ENCODE results near the gene GTF2A1L. TPM values are rescaled to one million over a fixed set of nuclear protein-coding genes. Genes with fewer than 3 reads are reported as not detected.

Gene GTF2A1L
- total and polyA plus RNA-seq, 3 donors from 2014 or later = 24.4 to 99.0 (median 36.1) TPM

GRCh38 chr2:48711343-48711742 lies 93.7 kb downstream of the GTF2A1L start:
- no peaks in the 10 kb centered on the region for H3K36me3 ChIP-seq (ENCODE audit: low read depth, missing control alignments)
- H3K9me3 ChIP-seq = no peaks in the 10 kb centered on the region
- no peak overlapping the region for H3K27ac ChIP-seq
- WGBS, 2 donors = 41 to 60% methylated on average over 4 of the region's 4 CpGs
- H3K4me1 ChIP-seq = no peaks in the 10 kb centered on the region
- H3K27me3 ChIP-seq = no peaks in the 10 kb centered on the region
- intact Hi-C loops (cut with DNase I; ENCODE audit: low total_unique reads) = no loop called here
- no peak for DNase-seq
- TF ChIP-seq POLR2A (IDR thresholded peaks at IDR 0.05) = no peak
- H3K4me3 ChIP-seq = no peak overlapping the region

- Histone ChIP-seq H3K36me3 (ENCODE audit: low read depth, missing control alignments) (no peaks in the 10 kb centered on the region), H3K4me1 (no peaks in the 10 kb centered on the region), H3K27ac (no peak overlapping the region), H3K9me3 (no peaks in the 10 kb centered on the region), H3K27me3 (no peaks in the 10 kb centered on the region), H3K4me3 (no peak overlapping the region)
- DNase-seq = no peak
- TF ChIP-seq POLR2A (IDR thresholded peaks at IDR 0.05) (no peak), CTCF (IDR thresholded peaks at IDR 0.05) (no peak)
- 75 to 84% methylated on average over 2 of the region's 2 CpGs for WGBS, 2 donors
- intact Hi-C loops (cut with DNase I; ENCODE audit: low total_unique reads) = no loop called here
Observed at GRCh38 chr2:48712151-48712550, 94.5 kb downstream of the GTF2A1L start.

GRCh38 chr2:48713647-48714046 lies 96.0 kb downstream of the GTF2A1L start:
- intact Hi-C loops (cut with DNase I; ENCODE audit: low total_unique reads) = no loop called here
- Histone ChIP-seq H3K27ac (no peak overlapping the region), H3K36me3 (ENCODE audit: low read depth, missing control alignments) (no peaks in the 10 kb centered on the region), H3K27me3 (no peaks in the 10 kb centered on the region), H3K4me1 (no peaks in the 10 kb centered on the region), H3K9me3 (no peaks in the 10 kb centered on the region), H3K4me3 (no peak overlapping the region)
- no peak for TF ChIP-seq CTCF (IDR thresholded peaks at IDR 0.05)
- no peak for TF ChIP-seq POLR2A (IDR thresholded peaks at IDR 0.05)
- DNase-seq = no peak
- WGBS, 2 donors = 85% methylated on average over 1 of the region's 1 CpG

- H3K36me3 ChIP-seq (ENCODE audit: low read depth, missing control alignments) = no peaks in the 10 kb centered on the region
- no peaks in the 10 kb centered on the region for H3K4me1 ChIP-seq
- TF ChIP-seq CTCF (IDR thresholded peaks at IDR 0.05) = no peak
- no peak for TF ChIP-seq POLR2A (IDR thresholded peaks at IDR 0.05)
- DNase-seq = no peak
- WGBS, 2 donors = 44 to 71% methylated on average over 2 of the region's 2 CpGs
- H3K27me3 ChIP-seq = no peaks in the 10 kb centered on the region
- no peak overlapping the region for H3K27ac ChIP-seq
- no peak overlapping the region for H3K4me3 ChIP-seq
- intact Hi-C loops (cut with DNase I; ENCODE audit: low total_unique reads) = no loop called here
- no peaks in the 10 kb centered on the region for H3K9me3 ChIP-seq
Observed at GRCh38 chr2:48714245-48714644, 96.6 kb downstream of the GTF2A1L start.

- TF ChIP-seq POLR2A (IDR thresholded peaks at IDR 0.05) (no peak), CTCF (IDR thresholded peaks at IDR 0.05) (no peak)
- Histone ChIP-seq H3K27ac (no peak overlapping the region), H3K4me1 (no peaks in the 10 kb centered on the region), H3K27me3 (no peaks in the 10 kb centered on the region), H3K36me3 (ENCODE audit: low read depth, missing control alignments) (no peaks in the 10 kb centered on the region), H3K9me3 (no peaks in the 10 kb centered on the region), H3K4me3 (no peak overlapping the region)
- 71 to 80% methylated on average over 7 of the region's 7 CpGs for WGBS, 2 donors
- DNase-seq = peak; percentile 22
- intact Hi-C loops (cut with DNase I; ENCODE audit: low total_unique reads) = no loop called here
Observed at GRCh38 chr2:48715042-48715899, 97.6 kb downstream of the GTF2A1L start.
